Liver (tissue), 3 donors: ENCODE results near the gene PCMT1.

Experiments
- GABPA ChIP-seq, 2 donors: IDR thresholded peaks in 1 of 2; conservative IDR thresholded peaks in 1 of 2; 2 replicates each; pipeline ENCODE4 v1.6.1; 2016; ENCODE audit warnings: antibody characterized with exemption in 2 of 2, mild to moderate bottlenecking in 1 of 2, moderate library complexity in 1 of 2
- HNF4A ChIP-seq, 2 donors: conservative IDR thresholded peaks; 2 replicates each; pipeline ENCODE4 v1.6.1; 2016; ENCODE audit warnings: antibody characterized with exemption in 2 of 2, mild to moderate bottlenecking in 2 of 2
- JUND ChIP-seq, 2 donors: IDR thresholded peaks; 2 replicates each; pipeline ENCODE4 v1.6.1; 2016; ENCODE audit warnings: antibody characterized with exemption in 2 of 2
- SP1 ChIP-seq: IDR thresholded peaks from 2 replicates; pipeline ENCODE4 v1.6.1; 2018; ENCODE audit warnings: antibody characterized with exemption, mild to moderate bottlenecking
- YY1 ChIP-seq: IDR thresholded peaks from 2 replicates; pipeline ENCODE4 v1.6.1; 2016; ENCODE audit warnings: antibody characterized with exemption, mild to moderate bottlenecking
- TF ChIP-seq, protein P1 (sequence below): fragments of 150-350 bp; IDR thresholded peaks from 2 replicates; pipeline ENCODE4 v1.5.1; 2017; ENCODE audit warnings: improper control_type of control experiment, low read depth, low read length; ENCODE audit not compliant: missing input control
- TF ChIP-seq, protein P2 (sequence below): IDR thresholded peaks from 2 replicates; pipeline ENCODE4 v1.6.1; 2016; ENCODE audit warnings: antibody characterized with exemption, mild to moderate bottlenecking
- TF ChIP-seq, protein P3 (sequence below): IDR thresholded peaks from 2 replicates; pipeline ENCODE4 v1.6.1; 2016; ENCODE audit warnings: antibody characterized with exemption
- TF ChIP-seq, protein P4 (sequence below): IDR thresholded peaks from 2 replicates; pipeline ENCODE4 v1.6.1; 2016; ENCODE audit warnings: antibody characterized with exemption
- TF ChIP-seq, protein P5 (sequence below): IDR thresholded peaks from 2 replicates; pipeline ENCODE4 v1.6.1; 2016; ENCODE audit warnings: antibody characterized with exemption
- donor health status: healthy.
- donor health status: healthy.

DNA sequence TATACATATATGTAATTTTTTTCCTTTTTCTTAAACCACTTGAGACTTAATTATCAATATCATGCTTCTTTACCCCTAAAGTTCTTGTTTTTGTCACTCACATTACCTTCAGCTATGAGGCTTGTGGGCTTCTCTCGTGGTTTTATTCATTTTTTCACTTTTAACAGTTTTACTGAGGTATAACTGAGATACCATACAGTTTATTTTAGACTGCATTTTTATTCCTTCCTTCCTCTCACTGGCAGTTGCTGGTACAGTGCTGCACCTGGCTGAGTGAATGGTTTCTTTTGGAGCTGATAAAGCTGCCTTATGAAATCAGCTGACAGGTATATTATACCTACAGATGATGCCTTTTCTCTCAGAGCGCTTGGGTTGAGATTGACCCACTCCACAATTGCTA, 60.3 kb downstream of the PCMT1 start:
- TF ChIP-seq, protein P1, sequence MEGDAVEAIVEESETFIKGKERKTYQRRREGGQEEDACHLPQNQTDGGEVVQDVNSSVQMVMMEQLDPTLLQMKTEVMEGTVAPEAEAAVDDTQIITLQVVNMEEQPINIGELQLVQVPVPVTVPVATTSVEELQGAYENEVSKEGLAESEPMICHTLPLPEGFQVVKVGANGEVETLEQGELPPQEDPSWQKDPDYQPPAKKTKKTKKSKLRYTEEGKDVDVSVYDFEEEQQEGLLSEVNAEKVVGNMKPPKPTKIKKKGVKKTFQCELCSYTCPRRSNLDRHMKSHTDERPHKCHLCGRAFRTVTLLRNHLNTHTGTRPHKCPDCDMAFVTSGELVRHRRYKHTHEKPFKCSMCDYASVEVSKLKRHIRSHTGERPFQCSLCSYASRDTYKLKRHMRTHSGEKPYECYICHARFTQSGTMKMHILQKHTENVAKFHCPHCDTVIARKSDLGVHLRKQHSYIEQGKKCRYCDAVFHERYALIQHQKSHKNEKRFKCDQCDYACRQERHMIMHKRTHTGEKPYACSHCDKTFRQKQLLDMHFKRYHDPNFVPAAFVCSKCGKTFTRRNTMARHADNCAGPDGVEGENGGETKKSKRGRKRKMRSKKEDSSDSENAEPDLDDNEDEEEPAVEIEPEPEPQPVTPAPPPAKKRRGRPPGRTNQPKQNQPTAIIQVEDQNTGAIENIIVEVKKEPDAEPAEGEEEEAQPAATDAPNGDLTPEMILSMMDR: no peak
- TF ChIP-seq, protein P2, sequence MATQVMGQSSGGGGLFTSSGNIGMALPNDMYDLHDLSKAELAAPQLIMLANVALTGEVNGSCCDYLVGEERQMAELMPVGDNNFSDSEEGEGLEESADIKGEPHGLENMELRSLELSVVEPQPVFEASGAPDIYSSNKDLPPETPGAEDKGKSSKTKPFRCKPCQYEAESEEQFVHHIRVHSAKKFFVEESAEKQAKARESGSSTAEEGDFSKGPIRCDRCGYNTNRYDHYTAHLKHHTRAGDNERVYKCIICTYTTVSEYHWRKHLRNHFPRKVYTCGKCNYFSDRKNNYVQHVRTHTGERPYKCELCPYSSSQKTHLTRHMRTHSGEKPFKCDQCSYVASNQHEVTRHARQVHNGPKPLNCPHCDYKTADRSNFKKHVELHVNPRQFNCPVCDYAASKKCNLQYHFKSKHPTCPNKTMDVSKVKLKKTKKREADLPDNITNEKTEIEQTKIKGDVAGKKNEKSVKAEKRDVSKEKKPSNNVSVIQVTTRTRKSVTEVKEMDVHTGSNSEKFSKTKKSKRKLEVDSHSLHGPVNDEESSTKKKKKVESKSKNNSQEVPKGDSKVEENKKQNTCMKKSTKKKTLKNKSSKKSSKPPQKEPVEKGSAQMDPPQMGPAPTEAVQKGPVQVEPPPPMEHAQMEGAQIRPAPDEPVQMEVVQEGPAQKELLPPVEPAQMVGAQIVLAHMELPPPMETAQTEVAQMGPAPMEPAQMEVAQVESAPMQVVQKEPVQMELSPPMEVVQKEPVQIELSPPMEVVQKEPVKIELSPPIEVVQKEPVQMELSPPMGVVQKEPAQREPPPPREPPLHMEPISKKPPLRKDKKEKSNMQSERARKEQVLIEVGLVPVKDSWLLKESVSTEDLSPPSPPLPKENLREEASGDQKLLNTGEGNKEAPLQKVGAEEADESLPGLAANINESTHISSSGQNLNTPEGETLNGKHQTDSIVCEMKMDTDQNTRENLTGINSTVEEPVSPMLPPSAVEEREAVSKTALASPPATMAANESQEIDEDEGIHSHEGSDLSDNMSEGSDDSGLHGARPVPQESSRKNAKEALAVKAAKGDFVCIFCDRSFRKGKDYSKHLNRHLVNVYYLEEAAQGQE: no peak
- TF ChIP-seq, protein P3, sequence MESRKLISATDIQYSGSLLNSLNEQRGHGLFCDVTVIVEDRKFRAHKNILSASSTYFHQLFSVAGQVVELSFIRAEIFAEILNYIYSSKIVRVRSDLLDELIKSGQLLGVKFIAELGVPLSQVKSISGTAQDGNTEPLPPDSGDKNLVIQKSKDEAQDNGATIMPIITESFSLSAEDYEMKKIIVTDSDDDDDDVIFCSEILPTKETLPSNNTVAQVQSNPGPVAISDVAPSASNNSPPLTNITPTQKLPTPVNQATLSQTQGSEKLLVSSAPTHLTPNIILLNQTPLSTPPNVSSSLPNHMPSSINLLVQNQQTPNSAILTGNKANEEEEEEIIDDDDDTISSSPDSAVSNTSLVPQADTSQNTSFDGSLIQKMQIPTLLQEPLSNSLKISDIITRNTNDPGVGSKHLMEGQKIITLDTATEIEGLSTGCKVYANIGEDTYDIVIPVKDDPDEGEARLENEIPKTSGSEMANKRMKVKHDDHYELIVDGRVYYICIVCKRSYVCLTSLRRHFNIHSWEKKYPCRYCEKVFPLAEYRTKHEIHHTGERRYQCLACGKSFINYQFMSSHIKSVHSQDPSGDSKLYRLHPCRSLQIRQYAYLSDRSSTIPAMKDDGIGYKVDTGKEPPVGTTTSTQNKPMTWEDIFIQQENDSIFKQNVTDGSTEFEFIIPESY: no peak
- TF ChIP-seq YY1 (no peak), JUND (IDR thresholded peaks at IDR 0.05) (no peak), GABPA (IDR thresholded peaks at IDR 0.05 in 1 of 2, conservative IDR thresholded peaks at IDR 0.05 in 1 of 2) (no peak), SP1 (no peak), HNF4A (conservative IDR thresholded peaks at IDR 0.05) (no peak)
- TF ChIP-seq, protein P4, sequence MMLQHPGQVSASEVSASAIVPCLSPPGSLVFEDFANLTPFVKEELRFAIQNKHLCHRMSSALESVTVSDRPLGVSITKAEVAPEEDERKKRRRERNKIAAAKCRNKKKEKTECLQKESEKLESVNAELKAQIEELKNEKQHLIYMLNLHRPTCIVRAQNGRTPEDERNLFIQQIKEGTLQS: no peak
- TF ChIP-seq, protein P5, sequence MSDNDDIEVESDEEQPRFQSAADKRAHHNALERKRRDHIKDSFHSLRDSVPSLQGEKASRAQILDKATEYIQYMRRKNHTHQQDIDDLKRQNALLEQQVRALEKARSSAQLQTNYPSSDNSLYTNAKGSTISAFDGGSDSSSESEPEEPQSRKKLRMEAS: no peak
